Hematopoietic multipotent progenitor cell treated with erythropoietin and hydrocortisone succinate and interleukin-3 and kit ligand, for 4 days (in vitro differentiated cells): ENCODE results near the gene CDKN2B-AS1.
A peak's percentile ranks its signal among the peaks of the same experiment; 100 is the strongest.

Experiments
- DNase-seq: peaks from one replicate; pipeline ENCODE4 v3.0.0-alpha.2; 2015

CDKN2B-AS1 gene

GRCh38 chr9:22165144-22165543 lies 170.6 kb downstream of the CDKN2B-AS1 start:
- DNase-seq, result no peak

- peak; percentile 20 for DNase-seq
Observed at GRCh38 chr9:22169243-22169642, 174.7 kb downstream of the CDKN2B-AS1 start.

DNA sequence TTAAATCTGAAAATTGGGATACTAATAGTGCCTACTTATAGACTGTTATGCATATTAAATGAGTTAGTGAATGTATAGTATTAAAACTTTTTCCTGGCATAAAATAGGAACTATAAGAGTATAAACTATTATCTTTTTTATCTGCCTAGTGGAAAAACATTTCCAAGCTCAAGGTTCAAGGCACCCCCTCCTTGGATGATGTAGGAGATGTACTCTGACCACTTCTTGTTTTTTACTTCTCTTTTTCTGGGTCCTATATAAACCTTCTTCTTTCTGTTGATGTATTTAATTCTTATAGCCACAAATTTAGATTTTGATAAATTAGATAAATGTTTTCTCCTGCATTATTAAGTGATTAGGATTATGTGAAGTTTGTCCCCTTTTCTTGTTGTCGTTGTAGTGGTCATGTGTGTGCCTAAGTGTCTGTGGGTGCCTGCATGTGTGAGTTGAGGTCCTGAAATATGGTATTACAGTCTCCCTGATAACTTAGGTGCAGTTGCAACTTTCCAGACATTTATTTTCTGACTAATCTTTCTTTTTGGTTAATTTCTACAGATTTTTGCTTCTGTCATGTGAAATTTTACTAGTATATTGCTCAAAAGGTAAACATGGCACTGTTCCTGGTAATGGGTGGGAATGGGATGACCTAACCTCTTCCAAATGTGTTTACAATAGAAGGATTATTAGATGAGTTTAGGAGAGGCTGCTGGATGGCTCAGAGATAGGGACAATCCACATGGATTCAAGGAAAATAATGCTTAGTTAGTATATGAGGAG lies 175.3 kb downstream of the CDKN2B-AS1 start:
- DNase-seq, result peak; percentile 71
